ENCODE results near the gene BICRA. TPM values are rescaled to one million over a fixed set of nuclear protein-coding genes. Genes with fewer than 3 reads are reported as not detected.
"Not testable (repeated sequence)": the region's sequence is repeated elsewhere in the genome, so short reads cannot be mapped to it uniquely, and the experiment has no call there.

The BICRA gene
- total and polyA plus RNA-seq, 9 of the 15 experiments (the other 6 are each of a cell fraction or from before 2014, with no cell fraction given) = 0.01 to 8.8 (median 1.2) TPM

DNA sequence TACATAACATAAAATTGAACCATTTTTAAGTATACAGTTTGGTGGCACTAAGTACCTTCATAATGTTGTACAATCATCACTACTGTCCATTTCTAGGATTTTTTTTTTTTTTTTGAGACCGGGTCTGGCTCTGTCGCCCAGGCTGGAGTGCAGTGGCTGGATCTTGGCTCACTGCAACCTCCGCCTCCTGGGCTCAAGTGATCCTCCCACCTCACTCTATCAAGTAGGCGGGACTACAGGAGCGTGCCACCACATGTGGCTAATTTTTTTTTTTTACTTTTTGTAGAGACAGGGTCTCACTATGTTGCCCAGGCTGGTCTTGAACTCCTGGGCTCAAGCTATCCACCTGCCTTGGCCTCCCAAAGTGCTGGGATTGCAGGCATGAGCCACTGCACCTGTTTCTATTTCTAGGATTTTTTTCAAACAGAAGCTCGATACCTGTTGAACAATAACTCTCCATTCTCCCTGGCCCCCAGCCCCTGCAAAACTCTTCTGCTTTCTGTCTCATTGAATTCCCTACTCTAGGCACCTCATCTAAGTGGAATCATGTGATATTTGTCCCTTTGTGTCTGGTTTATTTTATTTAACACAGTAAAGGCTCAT lies 26.3 kb downstream of the BICRA start:
- ATAC-seq; intact Hi-C loops (cut with micrococcal nuclease); CTCF ChIA-PET (ENCODE audit: low intra/inter-chr PET ratio); H3K27me3 ChIP-seq (ENCODE audit: control insufficient read depth in 2 of 2, insufficient read depth in 2 of 2, low read length in 2 of 2); H3K4me3 ChIP-seq; H3K9ac ChIP-seq (ENCODE audit: insufficient read depth in 1 of 2, low read depth in 2 of 2, low read length in 2 of 2); H3K9me3 ChIP-seq (replicated peaks; ENCODE audit: control insufficient read depth, insufficient read depth, low read depth, low read length); H3K27ac ChIP-seq (ENCODE audit: extremely low read depth, low read depth, low read length); FAIRE-seq; DNase-seq (ENCODE audit: extremely low read depth in 1 of 4, low spot score in 3 of 4); in situ Hi-C loops (cut with MboI); H3K4me1 ChIP-seq (replicated peaks in 1 of 2; ENCODE audit: control insufficient read depth in 2 of 2, insufficient read depth in 2 of 2, low read length in 2 of 2); H2AFZ ChIP-seq (ENCODE audit: low read depth, low read length); H3K36me3 ChIP-seq (ENCODE audit: control insufficient read depth, insufficient read depth, low read length); H3K9me1 ChIP-seq (ENCODE audit: control insufficient read depth, insufficient read depth, low read length); BruUV-seq (replicated peaks); H3K4me2 ChIP-seq (ENCODE audit: insufficient read depth, low read length): not testable (repeated sequence)
- POLR2A ChIA-PET = interaction anchor here (1.5 to 2.1 kb wide), 3 partner anchors 9 to 13 kb away, joined by 4 to 6 read pairs (median 4); no protein-coding TSS in a partner anchor
- Histone ChIP-seq H3K79me2 (ENCODE audit: control insufficient read depth, insufficient read depth, low read length) (peaks cover 10% of the 10 kb centered on the region; the same call in 2 of the 3 replicates), H4K20me1 (replicated peaks; ENCODE audit: control insufficient read depth, insufficient read depth, low read length) (peaks cover 10% of the 10 kb centered on the region)
- WGBS (ENCODE audit: insufficient coverage, low coverage, missing lambda C conversion rate) = 51% methylated on average over 6 of the region's 6 CpGs

DNA sequence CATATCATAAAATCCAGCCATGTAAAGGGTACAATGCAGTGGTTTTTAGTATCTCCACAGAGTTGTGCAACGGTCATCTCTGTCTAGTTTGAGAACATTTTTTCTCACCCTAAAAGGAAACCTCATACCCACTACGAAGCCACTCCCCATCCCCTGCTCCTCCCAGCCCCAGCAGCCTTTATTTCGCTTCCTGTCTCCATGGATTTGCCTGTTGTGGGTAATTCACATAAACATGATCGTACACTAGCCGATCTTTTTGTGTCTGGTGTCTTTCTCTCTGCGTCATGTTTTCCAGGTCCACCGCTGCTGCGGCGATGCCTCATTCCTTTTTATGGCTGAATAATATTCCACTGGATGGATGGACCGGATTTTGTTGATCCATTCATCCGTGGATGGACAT lies 28.6 kb downstream of the BICRA start:
- no peaks in the 10 kb centered on the region for H3K9me1 ChIP-seq (ENCODE audit: control insufficient read depth, insufficient read depth, low read length)
- H2AFZ ChIP-seq (ENCODE audit: low read depth, low read length) = no peak overlapping the region
- H3K27me3 ChIP-seq (ENCODE audit: control insufficient read depth in 2 of 2, insufficient read depth in 2 of 2, low read length in 2 of 2) = no peaks in the 10 kb centered on the region
- ChIA-PET CTCF (ENCODE audit: low intra/inter-chr PET ratio) (no interaction called here), POLR2A (no interaction called here)
- no peak overlapping the region for H3K4me2 ChIP-seq (ENCODE audit: insufficient read depth, low read length)
- WGBS (ENCODE audit: insufficient coverage, low coverage, missing lambda C conversion rate) = 84% methylated on average over 9 of the region's 11 CpGs
- no peak overlapping the region for H3K9ac ChIP-seq (ENCODE audit: insufficient read depth in 1 of 2, low read depth in 2 of 2, low read length in 2 of 2)
- in situ Hi-C loops (cut with MboI) = no loop called here
- H3K4me3 ChIP-seq = no peak overlapping the region
- peaks cover 3% of the 10 kb centered on the region; the same call in 1 of the 2 replicates for H4K20me1 ChIP-seq (replicated peaks; ENCODE audit: control insufficient read depth, insufficient read depth, low read length)
- ATAC-seq (no peak), FAIRE-seq (no peak), DNase-seq (ENCODE audit: extremely low read depth in 1 of 4, low spot score in 3 of 4) (no peak)
- 0 out of 3 replicates have a peak, but pooled peaks cover under 1% of the 10 kb centered on the region for H3K36me3 ChIP-seq (ENCODE audit: control insufficient read depth, insufficient read depth, low read length)
- H3K79me2 ChIP-seq (ENCODE audit: control insufficient read depth, insufficient read depth, low read length) = peaks cover 3% of the 10 kb centered on the region; the same call in 1 of the 3 replicates
- H3K9me3 ChIP-seq (replicated peaks; ENCODE audit: control insufficient read depth, insufficient read depth, low read depth, low read length) = no peaks in the 10 kb centered on the region
- H3K4me1 ChIP-seq (replicated peaks in 1 of 2; ENCODE audit: control insufficient read depth in 2 of 2, insufficient read depth in 2 of 2, low read length in 2 of 2) = no peaks in the 10 kb centered on the region; a peak in 1 of 5 replicates
- no peak overlapping the region for H3K27ac ChIP-seq (ENCODE audit: extremely low read depth, low read depth, low read length)
- no peak for TF ChIP-seq POLR2AphosphoS2 (IDR thresholded peaks at IDR 0.05; ENCODE audit: low read length)
- peak; percentile 64 for TF ChIP-seq ZNF146 (CRISPR knock-in tag; IDR thresholded peaks at IDR 0.05; ENCODE audit: unreplicated experiment)
- BruUV-seq (replicated peaks) = no TSS peak
- intact Hi-C loops (cut with micrococcal nuclease) = no loop called here

Data from K562 (cell line).